HEK293 (cell line): ENCODE data around the gene RSPH9.
A peak's percentile ranks its signal among the peaks of the same experiment; 100 is the strongest.

ENCODE experiments used
- CTCF ChIA-PET: fragments of 350-600 bp; formaldehyde crosslinking; extraction: SDS; loops from one replicate; lab custom pipeline; 2021; ENCODE audit warnings: antibody characterized with exemption; lab: Yijun Ruan, JAX
- POLR2A ChIA-PET: fragments of 300-600 bp; formaldehyde crosslinking; extraction: SDS; loops from one replicate; lab custom pipeline; 2020; ENCODE audit warnings: antibody characterized with exemption, inconsistent platforms; lab: Yijun Ruan, JAX
- H3K27ac ChIP-seq: fragments of 200-500 bp; sonication (Bioruptor generic); 2 replicates; pipeline ENCODE4 v1.5.1; 2014; ENCODE audit warnings: low read depth, low read length, control low read depth, inconsistent platforms; ENCODE audit errors: extremely low read depth
- H3K36me3 ChIP-seq, 2 experiments: fragments of 200-500 bp in 1 of 2; sonication (Bioruptor generic) in 1 of 2; 1 replicate in 1 of 2; 2 replicates in 1 of 2; pipeline ENCODE4 v1.5.1; 2014 to 2017; ENCODE audit warnings: inconsistent platforms in 2 of 2, low read length in 2 of 2; ENCODE audit not compliant: control insufficient read depth in 2 of 2, insufficient read depth in 1 of 2
- H3K4me1 ChIP-seq: fragments of 200-500 bp; sonication (Bioruptor generic); 2 replicates; pipeline ENCODE4 v1.5.1; 2014; ENCODE audit warnings: mild to moderate bottlenecking, low read length, inconsistent platforms; ENCODE audit not compliant: control insufficient read depth, insufficient read depth
- H3K4me3 ChIP-seq: 2 replicates; pipeline ENCODE4 v1.5.1; 2011; ENCODE audit warnings: low read depth, mild to moderate bottlenecking, control low read depth, low read length, moderate library complexity
- H3K9me3 ChIP-seq: fragments of 200-500 bp; sonication (Bioruptor generic); 2 replicates; pipeline ENCODE4 v1.5.1; 2014; ENCODE audit warnings: low read depth, low read length, inconsistent platforms; ENCODE audit not compliant: control insufficient read depth, insufficient read depth
- ELK4 ChIP-seq: IDR thresholded peaks from 2 replicates; pipeline ENCODE4 v1.6.1; 2011; ENCODE audit warnings: mild to moderate bottlenecking, low read depth, low read length, borderline replicate concordance
- HOXD13 ChIP-seq: sonication (generic); formaldehyde crosslinking; IDR thresholded peaks from 2 replicates; pipeline ENCODE4 v1.8.0; 2022; ENCODE audit warnings: missing genetic modification reagents, borderline replicate concordance
- PRDM10 ChIP-seq: fragments of 450-650 bp; formaldehyde crosslinking; IDR thresholded peaks from 2 replicates; pipeline ENCODE4 v1.5.1; 2016; ENCODE audit warnings: missing biosample characterization, missing genetic modification characterization
- PRDM6 ChIP-seq: fragments of 450-650 bp; formaldehyde crosslinking; IDR thresholded peaks from 2 replicates; pipeline ENCODE4 v1.5.1; 2017; ENCODE audit warnings: missing biosample characterization, missing genetic modification characterization
- ZBTB17 ChIP-seq: fragments of 450-650 bp; formaldehyde crosslinking; IDR thresholded peaks from 2 replicates; pipeline ENCODE4 v1.5.1; 2016; ENCODE audit warnings: missing biosample characterization, missing genetic modification characterization
- ZBTB21 ChIP-seq: fragments of 450-650 bp; formaldehyde crosslinking; IDR thresholded peaks from 2 replicates; pipeline ENCODE4 v1.5.1; 2017; ENCODE audit warnings: missing biosample characterization, missing genetic modification characterization
- ZNF112 ChIP-seq: fragments of 450-650 bp; formaldehyde crosslinking; IDR thresholded peaks from 2 replicates; pipeline ENCODE4 v1.5.0; 2017; ENCODE audit warnings: missing biosample characterization, missing genetic modification characterization
- ZNF121 ChIP-seq: fragments of 450-650 bp; formaldehyde crosslinking; IDR thresholded peaks from 2 replicates; pipeline ENCODE4 v1.5.1; 2016; ENCODE audit warnings: missing biosample characterization, missing genetic modification characterization
- ZNF138 ChIP-seq: fragments of 450-650 bp; formaldehyde crosslinking; IDR thresholded peaks from 2 replicates; pipeline ENCODE4 v1.5.1; 2016; ENCODE audit warnings: missing biosample characterization, missing genetic modification characterization, borderline replicate concordance
- ZNF239 ChIP-seq: fragments of 450-650 bp; formaldehyde crosslinking; IDR thresholded peaks from 2 replicates; pipeline ENCODE4 v1.5.1; 2016; ENCODE audit warnings: missing biosample characterization, missing genetic modification characterization
- ZNF26 ChIP-seq: fragments of 450-650 bp; formaldehyde crosslinking; IDR thresholded peaks from 2 replicates; pipeline ENCODE4 v1.5.1; 2016; ENCODE audit warnings: missing biosample characterization, missing genetic modification characterization
- ZNF266 ChIP-seq: fragments of 450-650 bp; formaldehyde crosslinking; IDR thresholded peaks from 2 replicates; pipeline ENCODE4 v1.5.1; 2016; ENCODE audit warnings: missing biosample characterization, missing genetic modification characterization, low read depth
- ZNF324 ChIP-seq: fragments of 450-650 bp; formaldehyde crosslinking; IDR thresholded peaks from 2 replicates; pipeline ENCODE4 v1.5.1; 2016; ENCODE audit warnings: missing biosample characterization, missing genetic modification characterization
- ZNF366 ChIP-seq: fragments of 450-650 bp; formaldehyde crosslinking; conservative IDR thresholded peaks from 2 replicates; pipeline ENCODE4 v1.5.1; 2016; ENCODE audit warnings: missing biosample characterization, missing genetic modification characterization
- ZNF398 ChIP-seq: fragments of 450-650 bp; formaldehyde crosslinking; IDR thresholded peaks from 2 replicates; pipeline ENCODE4 v1.5.1; 2017; ENCODE audit warnings: missing biosample characterization, missing genetic modification characterization
- ZNF530 ChIP-seq: fragments of 450-650 bp; formaldehyde crosslinking; IDR thresholded peaks from 2 replicates; pipeline ENCODE4 v1.5.1; 2016; ENCODE audit warnings: low read depth, missing biosample characterization, missing genetic modification characterization
- ZNF571 ChIP-seq: fragments of 450-650 bp; formaldehyde crosslinking; IDR thresholded peaks from 2 replicates; pipeline ENCODE4 v1.5.0; 2017; ENCODE audit warnings: missing biosample characterization, missing genetic modification characterization
- ZNF626 ChIP-seq: fragments of 450-650 bp; sonication (Bioruptor Pico); formaldehyde crosslinking; IDR thresholded peaks from 2 replicates; pipeline ENCODE4 v1.5.1; 2018; ENCODE audit warnings: missing biosample characterization, missing genetic modification characterization, inconsistent platforms
- ZNF658 ChIP-seq: fragments of 450-650 bp; formaldehyde crosslinking; IDR thresholded peaks from 2 replicates; pipeline ENCODE4; 2016; ENCODE audit warnings: missing biosample characterization, missing genetic modification characterization
- ZNF664 ChIP-seq: fragments of 450-650 bp; formaldehyde crosslinking; IDR thresholded peaks from 2 replicates; pipeline ENCODE4 v1.5.1; 2016; ENCODE audit warnings: missing biosample characterization, missing genetic modification characterization

RSPH9 gene

GRCh38 chr6:43695967-43696291, 51.1 kb downstream of the RSPH9 start:
- POLR2A ChIA-PET = interaction anchor here (1.2 to 1.7 kb wide), 2 partner anchors 8 to 29 kb away, joined by 3 to 5 read pairs; partner anchors contain the start of gene MRPS18A
- Histone ChIP-seq H3K9me3 (no peaks in the 10 kb centered on the region), H3K4me1 (peaks cover 16% of the 10 kb centered on the region), H3K36me3 (no peaks in the 10 kb centered on the region), H3K27ac (no peak overlapping the region), H3K4me3 (no peak overlapping the region)
- peak; percentile 81 for TF ChIP-seq ZNF664 (tag by site-specific recombination)
- TF ChIP-seq ZNF398 (tag by site-specific recombination) = no peak
- CTCF ChIA-PET = interaction anchor here (0.6 to 3.0 kb wide), 6 partner anchors 8 to 706 kb away, joined by 3 to 10 read pairs (median 4); partner anchors contain the start of genes MRPS18A and VEGFA

GRCh38 chr6:43697421-43697820, 52.6 kb downstream of the RSPH9 start:
- H3K4me3 ChIP-seq = no peak overlapping the region
- ChIA-PET CTCF (no interaction called here), POLR2A (no interaction called here)
- no peaks in the 10 kb centered on the region for H3K36me3 ChIP-seq
- no peak overlapping the region for H3K27ac ChIP-seq
- peaks cover 20% of the 10 kb centered on the region for H3K4me1 ChIP-seq
- no peaks in the 10 kb centered on the region for H3K9me3 ChIP-seq
- no peak for TF ChIP-seq ELK4
- no peak for TF ChIP-seq ZNF530 (tag by site-specific recombination)
- no peak for TF ChIP-seq ZNF26 (tag by site-specific recombination)
- no peak for TF ChIP-seq ZNF266 (tag by site-specific recombination)
- no peak for TF ChIP-seq ZNF626 (tag by site-specific recombination)
- TF ChIP-seq ZNF112 (tag by site-specific recombination) = no peak
- no peak for TF ChIP-seq ZNF121 (tag by site-specific recombination)
- no peak for TF ChIP-seq HOXD13 (CRISPR knock-in tag)
- TF ChIP-seq ZNF239 (tag by site-specific recombination) = no peak

- Histone ChIP-seq H3K4me3 (no peak overlapping the region), H3K9me3 (no peaks in the 10 kb centered on the region), H3K4me1 (peaks cover 30% of the 10 kb centered on the region), H3K36me3 (no peaks in the 10 kb centered on the region), H3K27ac (no peak overlapping the region; the same call in 1 of the 2 replicates)
- CTCF ChIA-PET = interaction anchor here (0.6 to 1.1 kb wide), 5 partner anchors 26 to 364 kb away, joined by 3 to 7 read pairs (median 5); no protein-coding TSS in a partner anchor
- POLR2A ChIA-PET = interaction anchor here (0.6 to 1.3 kb wide), 2 partner anchors 10 to 16 kb away, joined by 3 to 5 read pairs; no protein-coding TSS in a partner anchor
- TF ChIP-seq ZNF138 (tag by site-specific recombination) (no peak), ZNF571 (tag by site-specific recombination) (no peak), ZNF658 (tag by site-specific recombination) (no peak), ZBTB21 (tag by site-specific recombination) (0 out of 2 replicates have a peak, but pooled peaks have one; percentile 43), ZNF324 (tag by site-specific recombination) (no peak), ZNF366 (tag by site-specific recombination) (no peak), PRDM6 (tag by site-specific recombination) (peak; percentile 22; the same call in 1 of the 2 replicates), PRDM10 (peak; percentile 86), ZBTB17 (tag by site-specific recombination) (no peak)
Observed at GRCh38 chr6:43698584-43699349, 53.9 kb downstream of the RSPH9 start.
